NOMO-1 treated with DMSO at 0.1 percent for 48 hours (cell line): ENCODE data around the gene ACAA1.

Source experiments
- DNase-seq: peaks from one replicate; lab custom pipeline; 2025; ENCODE audit not compliant: unreplicated experiment; lab: John Stamatoyannopoulos, UW

Gene ACAA1

DNA sequence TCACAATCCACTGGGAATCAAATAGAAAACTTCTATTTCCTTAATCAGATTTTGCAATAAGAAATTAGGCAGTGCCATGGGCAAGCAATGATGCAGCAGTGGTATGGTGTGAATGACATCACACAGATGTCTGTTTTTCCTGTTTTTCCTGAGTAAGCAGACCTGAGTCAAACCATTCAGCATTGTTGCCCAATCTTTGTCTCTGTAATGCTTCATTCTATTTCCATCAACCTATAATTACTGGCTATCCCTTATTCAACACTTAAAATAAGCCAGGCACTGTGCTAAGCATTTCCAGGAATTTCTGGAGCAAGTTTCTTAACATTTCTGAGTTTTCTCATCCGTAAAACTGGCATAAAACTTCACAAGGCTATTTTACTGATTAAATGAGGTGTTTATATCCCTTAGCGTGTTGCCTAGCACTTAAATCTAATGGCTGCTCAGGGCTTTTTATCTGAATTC lies 17.1 kb upstream of the ACAA1 start:
- peak; percentile 77 for DNase-seq

DNA sequence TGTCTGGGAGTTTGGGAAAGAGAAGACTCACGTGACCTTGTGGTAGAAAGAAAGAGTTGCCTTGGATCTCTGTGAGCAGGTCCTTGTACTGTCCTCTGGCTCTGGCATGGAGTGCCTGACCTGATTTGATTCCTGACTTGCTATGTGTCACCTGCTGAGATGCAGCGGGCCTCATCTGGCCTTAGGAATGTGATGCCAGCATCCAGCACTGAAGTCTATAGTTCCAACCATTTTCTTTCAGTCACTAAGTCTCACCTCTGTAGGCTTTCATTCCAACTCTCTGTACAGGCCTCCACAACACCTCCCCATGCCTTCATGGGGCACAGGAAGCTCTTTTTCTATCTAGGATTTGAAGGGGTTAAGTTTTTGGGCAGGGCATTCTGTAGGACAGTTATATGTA lies 16.3 kb upstream of the ACAA1 start:
- no peak for DNase-seq

DNA sequence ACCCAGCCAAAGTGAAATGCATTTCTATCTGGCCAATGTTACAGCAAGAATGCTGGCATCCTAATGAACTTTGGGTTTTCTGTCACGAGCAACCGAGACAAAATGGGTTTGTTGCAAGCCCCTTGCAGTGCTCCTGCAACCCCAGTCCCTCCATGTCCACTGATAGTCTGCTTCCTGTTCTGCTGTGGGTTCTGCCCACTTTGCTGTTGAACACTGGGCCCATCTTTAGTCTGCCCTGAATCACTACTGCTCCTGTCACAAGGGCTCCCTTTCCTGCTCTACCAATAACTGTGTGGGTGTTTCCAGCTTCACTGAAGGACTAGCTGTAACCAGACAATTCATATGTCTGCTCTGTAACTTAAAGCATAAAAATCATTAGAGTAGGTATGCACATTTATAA lies 15.7 kb upstream of the ACAA1 start:
- no peak for DNase-seq

DNA sequence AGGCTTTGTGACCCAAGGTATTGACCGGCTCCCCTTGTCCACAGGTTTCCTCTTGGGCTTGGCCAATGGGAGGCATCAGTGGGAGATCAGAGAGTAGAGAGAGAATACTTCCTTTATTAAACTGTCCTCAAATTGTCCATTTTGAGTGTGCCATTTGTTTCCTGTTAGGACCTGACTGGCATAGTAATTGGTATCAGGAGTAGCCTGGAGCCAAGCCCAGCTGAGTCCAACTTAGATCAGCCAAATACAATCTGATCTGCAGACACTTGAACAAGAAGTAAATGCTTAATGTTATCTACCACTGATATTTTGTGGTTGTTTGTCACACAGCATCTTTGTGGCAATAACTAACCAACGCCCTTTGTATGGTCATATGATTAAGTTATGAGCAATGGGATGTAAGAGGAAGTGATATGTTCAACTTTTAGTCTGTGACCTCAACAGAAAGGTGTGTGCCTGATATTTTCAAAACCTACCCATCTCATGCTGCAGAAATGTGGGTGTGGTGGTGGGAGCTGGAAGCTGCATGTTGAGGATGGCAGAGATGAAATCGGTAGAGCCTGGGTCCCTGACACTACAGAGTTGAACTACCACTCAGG lies 14.8 kb upstream of the ACAA1 start:
- peak; percentile 60 for DNase-seq

DNA sequence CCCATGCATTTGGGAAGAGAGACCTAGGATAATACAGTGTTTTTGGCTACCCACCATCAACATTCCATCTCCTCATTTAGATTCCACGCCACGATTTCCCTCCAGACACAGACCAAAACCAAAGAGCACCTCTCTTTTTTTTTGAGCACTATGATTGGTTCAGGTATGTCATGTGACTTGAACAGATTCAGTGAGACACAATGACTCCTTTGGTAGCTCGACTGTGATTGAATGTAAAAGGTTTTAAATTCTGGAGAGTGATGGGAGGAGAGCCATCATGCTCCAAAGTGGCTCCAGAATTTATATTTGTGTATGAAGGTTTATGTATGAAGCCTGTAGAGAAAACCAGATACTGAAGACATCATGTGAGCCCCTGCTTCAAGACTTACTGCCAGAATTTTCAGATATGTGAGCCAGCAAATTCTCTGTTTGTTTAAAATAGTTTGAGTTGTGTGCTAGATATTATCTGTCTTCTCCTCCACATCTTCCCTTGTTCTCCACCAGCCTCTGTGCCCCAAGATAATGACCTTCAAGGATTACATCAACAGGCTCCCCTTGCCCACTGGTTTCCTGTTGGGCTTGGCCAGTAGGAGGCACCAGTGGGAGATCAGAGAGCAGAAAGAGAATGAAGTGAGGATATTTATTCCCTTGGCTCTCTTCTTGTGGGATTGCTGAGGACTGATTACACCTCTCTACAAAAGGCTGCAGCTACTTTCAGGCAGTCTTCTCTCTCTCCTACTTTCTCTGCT lies 14.0 kb upstream of the ACAA1 start:
- no peak for DNase-seq

DNA sequence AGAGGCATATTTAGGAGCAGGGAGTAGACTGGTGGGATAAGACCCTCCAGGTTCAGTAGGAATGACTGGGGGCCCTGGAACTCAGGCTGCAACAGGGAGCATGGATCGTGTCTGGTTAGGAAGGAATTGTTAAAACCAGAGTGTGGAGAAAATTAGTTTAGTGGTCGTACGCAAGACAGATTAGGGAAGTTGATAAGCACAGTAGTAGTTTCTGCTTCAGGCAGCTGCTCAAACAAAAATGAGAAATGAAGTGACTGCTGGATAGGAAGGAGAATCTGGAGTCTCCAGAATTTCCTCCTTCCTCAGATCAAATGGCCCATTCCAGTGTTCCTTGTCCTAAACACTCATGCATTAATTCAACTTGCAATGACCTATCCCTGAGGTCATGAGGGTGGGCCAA lies 12.8 kb upstream of the ACAA1 start:
- DNase-seq, result peak; percentile 78

DNA sequence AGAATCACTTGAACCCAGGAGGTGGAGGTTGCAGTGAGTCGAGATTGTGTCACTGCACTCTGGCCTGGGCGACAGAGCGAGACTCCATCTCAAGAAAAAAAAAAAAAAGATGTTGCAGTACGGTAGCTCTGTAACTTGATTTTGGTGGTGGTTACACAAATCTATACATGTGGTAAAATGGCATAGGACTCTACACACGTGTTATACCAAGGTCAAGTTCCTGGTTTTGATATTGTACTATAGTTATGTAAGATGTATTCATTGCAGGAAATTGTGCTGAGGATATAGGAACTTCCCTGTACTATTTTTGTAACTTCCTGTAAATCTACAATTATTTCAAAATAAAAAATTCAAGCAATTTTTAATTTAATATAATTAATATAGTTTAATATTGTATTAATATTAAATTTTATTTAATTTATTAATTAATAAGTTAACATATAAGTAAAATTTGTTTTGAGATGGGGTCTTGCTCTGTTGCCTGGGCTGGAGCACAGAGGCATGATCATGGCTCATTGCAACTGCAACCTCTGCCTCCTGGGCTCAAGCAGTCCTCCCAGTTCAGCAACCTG lies 11.5 kb upstream of the ACAA1 start:
- DNase-seq, result peak; percentile 94

DNA sequence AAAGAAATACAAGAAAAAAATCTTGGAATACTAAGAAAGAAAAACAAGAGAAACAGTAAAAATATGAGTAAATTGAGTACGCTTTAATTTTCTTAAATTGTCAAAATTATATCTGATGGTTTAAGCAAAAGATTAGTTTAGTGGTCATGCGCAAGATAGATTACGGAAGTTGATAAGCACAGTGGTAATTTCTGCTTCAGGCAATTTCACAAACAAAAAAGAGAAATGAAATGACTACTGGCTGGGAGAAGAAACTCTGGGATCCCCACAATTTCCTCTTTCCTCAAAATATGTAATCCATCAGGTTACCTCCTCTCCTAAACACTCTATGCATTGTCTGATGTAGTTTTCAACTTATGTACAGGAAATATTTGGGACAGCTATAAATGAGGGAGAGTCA lies 10.5 kb upstream of the ACAA1 start:
- peak; percentile 81 for DNase-seq

DNA sequence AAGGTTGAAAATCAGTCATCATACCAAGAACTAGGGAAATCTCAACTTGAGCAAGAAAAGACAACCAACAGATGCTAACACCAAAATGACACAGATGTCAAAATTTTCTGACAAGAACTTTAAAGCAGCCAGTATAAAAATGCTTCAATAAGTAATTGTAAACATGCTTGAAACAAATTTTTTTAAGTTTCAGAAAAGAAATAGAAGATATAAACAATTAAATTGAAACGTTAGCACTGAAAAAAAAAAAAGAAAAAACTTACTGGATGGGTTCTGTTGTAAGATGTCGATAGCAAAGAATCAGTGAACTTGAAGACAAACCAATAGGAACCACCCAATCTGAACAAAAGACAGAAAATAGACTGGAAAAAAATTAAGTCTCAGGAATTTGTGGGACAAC lies 9.6 kb upstream of the ACAA1 start:
- DNase-seq, result no peak

DNA sequence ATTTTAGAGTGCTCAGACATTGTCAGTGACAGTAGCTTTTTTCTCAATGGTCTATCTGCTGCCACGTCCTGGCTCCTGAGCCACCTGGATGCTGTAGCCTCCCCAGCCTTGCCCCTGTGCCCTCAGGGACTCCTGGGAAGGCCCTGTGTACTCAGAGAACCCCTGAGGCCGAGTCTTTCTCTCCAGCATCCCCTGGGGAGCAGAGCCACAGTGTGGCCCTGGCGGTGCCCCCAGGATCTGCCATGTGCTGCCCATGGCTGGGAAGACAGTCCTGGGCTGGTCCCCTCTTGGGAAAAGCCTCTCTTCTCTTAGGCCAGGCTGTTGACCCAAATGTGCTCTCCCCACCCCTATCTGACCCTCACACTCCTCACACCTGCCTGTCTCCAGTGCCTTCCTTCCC lies 6.6 kb upstream of the ACAA1 start:
- DNase-seq, result no peak

DNA sequence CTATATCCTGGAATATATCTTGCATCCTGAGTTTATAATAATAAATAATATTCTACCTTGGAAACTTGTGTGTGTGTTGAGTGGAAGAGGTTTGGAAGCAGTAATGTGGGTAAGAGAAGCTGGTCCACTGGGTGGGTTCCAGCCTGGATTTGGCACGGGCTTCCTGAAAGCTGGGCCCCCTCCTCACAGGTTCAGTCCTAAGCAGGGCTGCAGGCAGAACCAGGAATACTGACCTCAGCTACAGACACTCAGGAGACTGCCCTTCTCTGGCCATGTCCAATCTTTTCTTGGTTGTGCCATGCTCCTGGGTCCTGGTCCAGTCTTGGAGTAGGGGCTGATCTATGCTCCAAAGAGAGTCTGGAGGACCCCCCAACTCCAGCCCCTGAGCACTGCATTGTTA lies 6.0 kb upstream of the ACAA1 start:
- no peak for DNase-seq

DNA sequence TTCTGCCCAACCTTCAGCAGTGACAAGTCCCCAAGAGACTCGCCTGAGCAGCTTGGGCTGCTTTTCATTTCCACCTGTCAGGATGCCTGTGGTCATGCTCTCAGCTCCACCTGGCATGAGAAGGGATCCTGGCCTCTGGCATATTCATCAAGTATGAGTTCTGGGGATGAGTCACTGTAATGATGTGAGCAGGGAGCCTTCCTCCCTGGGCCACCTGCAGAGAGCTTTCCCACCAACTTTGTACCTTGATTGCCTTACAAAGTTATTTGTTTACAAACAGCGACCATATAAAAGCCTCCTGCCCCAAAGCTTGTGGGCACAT lies 5.0 kb upstream of the ACAA1 start:
- no peak for DNase-seq

DNA sequence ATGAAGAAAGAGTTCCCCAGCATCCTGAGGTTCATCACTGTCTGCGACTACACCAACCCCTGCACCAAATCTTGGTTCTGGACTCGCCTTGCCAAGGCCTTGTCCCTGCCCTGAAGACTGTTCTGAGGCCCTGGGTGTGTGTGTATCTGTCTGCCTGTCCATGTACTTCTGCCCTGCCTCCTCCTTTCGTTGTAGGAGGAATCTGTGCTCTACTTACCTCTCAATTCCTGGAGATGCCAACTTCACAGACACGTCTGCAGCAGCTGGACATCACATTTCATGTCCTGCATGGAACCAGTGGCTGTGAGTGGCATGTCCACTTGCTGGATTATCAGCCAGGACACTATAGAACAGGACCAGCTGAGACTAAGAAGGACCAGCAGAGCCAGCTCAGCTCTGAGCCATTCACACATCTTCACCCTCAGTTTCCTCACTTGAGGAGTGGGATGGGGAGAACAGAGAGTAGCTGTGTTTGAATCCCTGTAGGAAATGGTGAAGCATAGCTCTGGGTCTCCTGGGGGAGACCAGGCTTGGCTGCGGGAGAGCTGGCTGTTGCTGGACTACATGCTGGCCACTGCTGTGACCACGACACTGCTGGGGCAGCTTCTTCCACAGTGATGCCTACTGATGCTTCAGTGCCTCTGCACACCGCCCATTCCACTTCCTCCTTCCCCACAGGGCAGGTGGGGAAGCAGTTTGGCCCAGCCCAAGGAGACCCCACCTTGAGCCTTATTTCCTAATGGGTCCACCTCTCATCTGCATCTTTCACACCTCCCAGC lies 4.4 kb upstream of the ACAA1 start:
- DNase-seq, result no peak

DNA sequence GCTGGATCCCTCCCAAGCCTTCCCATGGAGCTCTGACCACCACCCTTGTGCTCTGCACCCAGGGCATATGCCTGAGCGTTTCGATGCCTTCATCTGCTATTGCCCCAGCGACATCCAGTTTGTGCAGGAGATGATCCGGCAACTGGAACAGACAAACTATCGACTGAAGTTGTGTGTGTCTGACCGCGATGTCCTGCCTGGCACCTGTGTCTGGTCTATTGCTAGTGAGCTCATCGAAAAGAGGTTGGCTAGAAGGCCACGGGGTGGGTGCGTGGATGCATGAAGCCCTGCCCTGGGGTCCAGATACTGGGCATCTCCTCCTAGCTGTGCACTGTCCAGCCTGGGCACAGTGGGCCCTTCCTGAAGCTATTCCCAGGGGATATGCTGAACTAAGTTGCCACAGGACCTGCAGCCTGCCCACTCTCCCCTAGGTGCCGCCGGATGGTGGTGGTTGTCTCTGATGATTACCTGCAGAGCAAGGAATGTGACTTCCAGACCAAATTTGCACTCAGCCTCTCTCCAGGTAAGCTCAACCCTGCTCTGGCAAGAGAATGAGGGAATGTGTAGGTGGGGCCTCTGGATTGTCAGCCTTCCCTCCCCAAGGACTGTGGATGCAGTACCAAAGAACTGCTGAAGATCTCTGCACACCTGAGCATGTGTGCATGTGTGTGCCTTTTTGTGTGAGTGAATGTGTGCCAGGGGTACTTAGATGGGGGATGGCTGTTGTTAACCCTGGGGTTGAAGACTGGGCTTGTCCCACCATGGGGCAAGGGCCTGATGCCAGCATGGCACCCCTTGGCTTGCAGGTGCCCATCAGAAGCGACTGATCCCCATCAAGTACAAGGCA lies 3.6 kb upstream of the ACAA1 start:
- no peak for DNase-seq

DNA sequence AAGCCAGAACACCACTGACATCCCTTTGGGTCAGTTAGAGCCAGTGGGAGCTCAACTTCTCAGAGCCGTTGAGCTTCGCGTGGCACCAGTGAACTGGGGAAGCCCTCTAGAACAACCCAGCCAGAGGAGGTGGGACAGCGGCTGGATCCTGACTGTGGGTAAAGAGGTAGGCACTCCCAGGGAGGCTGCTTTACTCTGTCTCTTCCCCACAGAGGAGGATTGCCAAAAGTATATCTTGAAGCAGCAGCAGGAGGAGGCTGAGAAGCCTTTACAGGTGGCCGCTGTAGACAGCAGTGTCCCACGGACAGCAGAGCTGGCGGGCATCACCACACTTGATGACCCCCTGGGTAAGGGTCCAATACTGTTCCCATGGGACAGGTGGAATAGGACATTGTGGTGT lies 2.7 kb upstream of the ACAA1 start:
- DNase-seq, result no peak

DNA sequence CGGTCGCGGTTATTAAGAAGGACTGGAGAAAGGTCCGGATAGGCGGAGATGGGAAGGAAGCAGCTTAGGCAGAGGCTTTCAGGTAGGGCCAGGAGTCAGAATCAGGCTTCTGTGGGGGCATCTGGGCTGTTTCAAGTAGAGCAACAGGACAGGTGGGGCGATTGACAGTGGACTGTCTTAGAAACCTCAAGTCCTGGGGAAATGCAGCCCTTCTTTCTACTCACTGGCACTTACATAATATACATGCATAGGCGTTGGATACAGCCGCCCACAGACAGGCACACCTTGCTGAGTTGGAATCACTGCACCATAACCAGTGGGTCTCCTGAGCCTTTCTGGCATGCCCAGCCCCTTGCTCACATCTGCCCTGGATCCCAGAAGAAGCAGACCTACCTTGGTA lies 2.3 kb upstream of the ACAA1 start:
- peak; percentile 20 for DNase-seq

DNA sequence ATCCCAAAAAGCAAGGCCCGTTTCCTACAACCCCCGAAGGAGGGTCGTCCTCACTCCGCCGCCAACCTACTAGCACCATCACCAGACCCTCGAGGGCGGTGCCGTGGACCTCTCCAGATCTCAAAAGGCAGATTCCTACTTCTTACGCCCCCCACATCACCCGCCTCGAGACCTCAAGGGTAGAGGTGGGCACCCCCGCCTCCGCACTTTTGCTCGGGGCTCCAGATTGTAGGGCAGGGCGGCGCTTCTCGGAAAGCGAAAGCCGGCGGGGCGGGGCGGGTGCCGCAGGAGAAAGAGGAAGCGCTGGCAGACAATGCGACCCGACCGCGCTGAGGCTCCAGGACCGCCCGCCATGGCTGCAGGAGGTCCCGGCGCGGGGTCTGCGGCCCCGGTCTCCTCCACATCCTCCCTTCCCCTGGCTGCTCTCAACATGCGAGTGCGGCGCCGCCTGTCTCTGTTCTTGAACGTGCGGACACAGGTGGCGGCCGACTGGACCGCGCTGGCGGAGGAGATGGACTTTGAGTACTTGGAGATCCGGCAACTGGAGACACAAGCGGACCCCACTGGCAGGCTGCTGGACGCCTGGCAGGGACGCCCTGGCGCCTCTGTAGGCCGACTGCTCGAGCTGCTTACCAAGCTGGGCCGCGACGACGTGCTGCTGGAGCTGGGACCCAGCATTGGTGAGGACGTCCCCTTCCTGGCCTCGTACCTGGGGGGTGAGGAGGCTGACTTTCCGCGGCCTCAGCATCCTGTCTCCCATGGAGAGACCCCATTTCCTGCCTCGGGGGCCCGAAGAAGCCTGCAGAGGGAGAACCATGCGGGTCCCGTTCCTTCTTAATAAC lies 1.6 kb upstream of the ACAA1 start, which contains the start of gene MYD88:
MYD88 (plus strand) TSS at position 313 of the 842 bp plus-strand sequence; CDS start at position 353, 40 bp downstream.
- peak; percentile 84 for DNase-seq

DNA sequence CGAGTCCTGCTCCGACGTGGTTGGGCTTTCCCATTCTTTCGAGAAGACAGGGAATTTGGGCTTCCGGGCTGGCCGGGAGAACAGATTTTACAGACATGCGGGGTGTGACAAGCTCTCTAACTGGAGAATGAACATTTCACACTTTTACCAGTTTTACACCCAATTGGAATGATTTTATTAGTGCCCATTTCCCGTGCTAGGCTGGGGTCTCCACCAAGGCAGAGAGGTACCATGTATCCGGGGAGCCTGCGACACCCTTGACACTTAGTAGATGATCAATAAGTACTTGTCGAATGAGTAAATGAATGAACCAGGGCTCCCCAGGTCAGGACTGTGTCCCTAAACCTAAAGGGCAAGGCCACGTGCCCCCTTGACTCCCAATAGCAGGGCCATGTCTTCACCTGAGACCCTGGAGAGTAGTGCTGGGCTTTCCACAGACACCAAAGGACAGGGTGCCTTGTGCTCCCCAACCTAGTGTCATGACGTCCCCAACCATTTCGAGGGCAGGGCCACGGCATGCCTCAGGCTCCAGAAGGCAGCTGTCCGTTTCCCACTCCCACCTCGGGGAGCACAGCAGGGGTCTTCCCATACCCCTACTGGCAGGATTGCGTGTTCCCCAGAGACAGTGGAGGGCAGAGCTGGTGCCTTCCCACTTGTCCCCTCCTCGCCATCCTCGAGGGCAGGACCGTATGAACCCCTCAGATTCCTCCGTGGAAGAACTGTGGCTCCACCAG lies 855 bp upstream of the ACAA1 start:
- peak; percentile 38 for DNase-seq

DNA sequence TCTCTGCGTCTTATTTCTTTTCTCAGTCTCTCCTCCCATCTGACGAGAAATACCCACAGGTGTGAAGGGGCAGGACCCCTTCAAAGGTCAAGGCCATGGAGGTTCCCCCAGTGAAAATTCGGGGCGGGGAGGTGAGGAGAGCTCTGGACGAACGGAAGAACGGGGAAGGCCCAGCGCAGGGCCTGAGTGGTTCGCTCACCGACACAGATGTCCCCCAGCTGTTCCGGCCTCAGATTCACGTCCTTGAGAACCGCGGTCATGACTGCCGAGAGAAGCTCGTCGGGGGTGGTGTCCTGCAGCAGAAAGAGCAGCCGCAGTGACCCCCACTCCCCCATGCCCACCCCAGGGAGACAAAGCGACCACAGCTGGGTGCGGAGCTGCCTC lies 542 bp downstream of the ACAA1 start:
- peak; percentile 8 for DNase-seq
